Fibroblast of peridontal ligament (primary cell): ENCODE measurements around the gene EEF2KMT.
"Not testable (repeated sequence)": the region's sequence is repeated elsewhere in the genome, so short reads cannot be mapped to it uniquely, and the experiment has no call there.

ENCODE experiments used
- DNase-seq: peaks from one replicate; pipeline ENCODE4 v3.0.0-alpha.2; 2010; ENCODE audit errors: extremely low read depth

The EEF2KMT gene

DNA sequence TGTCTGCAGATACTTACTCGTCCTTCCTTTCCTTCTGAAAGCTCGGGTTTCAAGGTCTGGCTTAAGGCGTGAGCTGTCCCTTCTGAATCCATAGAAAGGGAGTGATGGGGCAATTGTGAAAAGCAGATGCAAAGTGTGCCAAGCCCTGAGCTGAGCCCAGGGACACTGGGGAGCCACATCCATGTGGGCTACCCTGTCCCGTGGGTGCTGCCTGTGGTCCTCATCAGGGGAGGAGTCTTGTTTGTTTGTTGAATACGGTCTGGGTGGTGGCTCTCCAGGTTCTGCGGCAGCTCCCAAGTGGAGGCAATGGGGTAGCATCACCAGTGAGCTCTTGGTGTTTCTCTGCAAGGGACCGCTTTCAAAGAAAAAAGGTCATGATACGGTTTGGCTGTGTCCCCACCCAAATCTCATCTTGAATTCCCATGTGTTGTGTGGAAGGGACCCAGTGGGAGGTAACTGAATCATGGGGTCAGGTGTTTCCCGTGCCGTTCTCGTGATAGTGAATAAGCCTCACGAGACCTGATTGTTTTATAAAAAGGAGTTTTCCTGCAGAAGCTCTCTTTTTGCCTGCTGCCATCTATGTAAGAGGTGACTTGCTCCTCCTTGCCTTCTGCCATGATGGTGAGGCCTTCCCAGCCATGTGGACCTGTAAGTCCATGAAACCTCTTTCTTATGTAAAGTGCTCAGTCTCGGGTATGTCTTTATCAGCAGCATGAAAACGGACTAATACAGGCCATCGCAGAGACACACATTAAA is 27.0 kb downstream of the EEF2KMT start:
- no peak for DNase-seq

GRCh38 chr16:5069854-5070253 is 27.7 kb downstream of the EEF2KMT start:
- no peak for DNase-seq

GRCh38 chr16:5069048-5069447 is 28.5 kb downstream of the EEF2KMT start:
- DNase-seq: no peak

DNA sequence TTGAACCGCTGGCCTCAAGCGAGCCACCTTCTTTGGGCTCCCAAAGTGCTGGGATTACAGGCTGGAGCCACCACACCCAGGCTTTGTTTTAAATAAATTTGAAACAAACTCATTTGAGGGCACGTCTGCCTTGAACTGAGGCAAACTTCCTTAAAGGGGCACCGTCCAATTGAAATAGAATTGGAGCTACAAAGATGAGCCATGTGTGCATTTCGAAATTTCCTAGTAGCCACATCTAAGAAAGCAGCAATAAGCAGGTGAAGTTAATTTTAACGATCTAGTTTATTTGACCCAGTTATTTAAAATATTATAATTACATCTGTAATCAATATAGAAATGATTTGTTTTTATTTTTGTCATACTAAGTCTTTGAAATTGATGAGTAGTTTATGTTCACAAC is 31.1 kb downstream of the EEF2KMT start:
- DNase-seq: no peak

DNA sequence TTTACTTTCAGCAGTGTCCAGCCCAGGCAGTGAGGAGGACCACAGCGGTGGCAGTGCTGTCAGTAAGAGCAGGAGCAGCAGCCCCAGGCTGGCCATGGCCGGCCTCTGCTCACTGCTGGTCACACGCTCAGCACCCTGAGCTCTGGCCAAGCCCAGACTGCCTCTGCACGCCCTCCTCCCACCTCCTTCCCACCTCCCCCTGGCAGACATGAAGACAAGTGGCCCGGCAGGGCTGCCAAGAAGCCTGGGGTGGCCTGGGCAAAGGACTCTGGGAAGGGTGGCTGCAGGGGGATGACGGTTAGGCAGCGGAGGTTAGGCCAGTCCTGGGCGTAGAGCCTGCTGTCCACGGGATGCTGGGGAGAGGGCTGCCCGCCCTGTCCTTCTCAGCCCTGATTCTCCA is 31.8 kb downstream of the EEF2KMT start, which contains the start of gene C16orf89:
Gene C16orf89 (minus strand): TSS at position 144 of the 400 bp plus-strand sequence. CDS start 48 bp downstream, at position 96.
- DNase-seq: no peak

DNA sequence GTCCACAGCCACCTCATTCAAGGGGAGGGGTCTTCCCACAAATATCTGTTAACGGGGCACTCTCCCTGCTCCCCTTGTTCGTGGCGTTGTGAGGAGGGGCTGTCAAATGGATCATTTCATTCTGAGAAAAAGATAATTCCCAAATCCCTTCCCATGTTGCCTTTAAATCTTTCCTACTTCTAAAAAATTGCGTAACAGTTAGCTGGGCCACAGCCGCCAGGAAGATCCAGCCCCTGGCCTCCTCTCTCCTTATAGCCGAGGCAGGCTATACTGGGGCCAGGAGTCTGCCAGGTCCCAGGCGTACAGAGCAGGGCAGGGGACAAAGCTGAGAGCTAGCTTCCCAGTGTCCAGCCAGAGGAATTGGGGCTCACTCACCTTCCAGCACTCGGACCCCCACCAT is 32.3 kb downstream of the EEF2KMT start:
- no peak for DNase-seq

GRCh38 chr16:5064915-5065314 is 32.7 kb downstream of the EEF2KMT start:
- no peak for DNase-seq

GRCh38 chr16:5062790-5063765 is 34.5 kb downstream of the EEF2KMT start:
- no peak for DNase-seq

GRCh38 chr16:5062051-5062450 is 35.5 kb downstream of the EEF2KMT start:
- no peak for DNase-seq

- DNase-seq: no peak
Observed at GRCh38 chr16:5060073-5060641, 37.4 kb downstream of the EEF2KMT start.

GRCh38 chr16:5059386-5060072 is 38.1 kb downstream of the EEF2KMT start:
- DNase-seq: no peak

GRCh38 chr16:5058476-5058875 is 39.1 kb downstream of the EEF2KMT start:
- no peak for DNase-seq

GRCh38 chr16:5056352-5056751 is 41.2 kb downstream of the EEF2KMT start:
- DNase-seq: no peak

DNA sequence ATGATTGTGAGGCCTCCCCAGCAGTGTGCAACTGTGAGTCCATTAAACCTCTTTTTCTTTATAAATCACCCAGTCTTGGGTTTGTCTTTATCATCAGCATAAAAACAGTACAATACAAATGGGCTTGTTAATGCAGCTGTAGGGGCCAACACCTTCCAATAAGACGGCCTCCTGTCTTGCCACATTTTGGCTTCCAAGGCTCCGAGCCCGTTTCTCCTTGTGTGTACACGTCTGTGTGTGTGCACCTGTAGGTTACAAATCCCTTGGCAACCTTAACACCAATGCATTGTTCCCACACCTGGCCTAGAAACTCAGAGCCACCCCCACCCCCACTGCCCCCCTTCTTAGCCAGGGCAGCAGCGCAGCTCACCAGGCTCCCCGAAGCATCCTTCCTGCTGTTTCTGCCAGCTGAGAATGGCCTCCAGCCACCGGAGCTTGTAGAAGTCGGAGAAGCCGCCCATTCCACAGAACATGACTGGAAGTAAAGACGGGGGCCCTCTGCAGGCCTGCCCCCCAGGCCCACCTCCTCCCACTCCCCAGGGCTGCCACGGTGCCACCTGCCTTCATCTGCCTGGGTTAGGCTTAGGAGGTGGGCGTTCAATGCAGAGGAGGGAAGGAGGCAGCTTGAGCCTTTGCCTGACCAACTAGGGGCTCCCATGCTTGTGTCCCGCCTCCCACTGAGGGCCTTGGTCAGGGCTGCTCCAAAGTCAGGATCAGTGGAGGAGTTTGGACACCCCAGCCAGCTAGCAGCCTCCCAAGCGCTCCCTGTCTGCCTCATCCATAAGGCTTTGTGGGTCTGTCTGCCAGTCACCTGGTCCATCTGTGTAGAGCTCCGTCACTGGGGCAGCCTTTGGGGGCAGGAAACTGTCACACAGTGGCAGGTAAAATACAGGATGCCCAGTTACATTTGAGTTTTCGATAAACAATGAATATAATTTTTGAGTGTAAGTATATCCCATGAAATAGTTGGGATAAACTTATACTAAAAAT is 42.4 kb downstream of the EEF2KMT start:
- no peak for DNase-seq

DNA sequence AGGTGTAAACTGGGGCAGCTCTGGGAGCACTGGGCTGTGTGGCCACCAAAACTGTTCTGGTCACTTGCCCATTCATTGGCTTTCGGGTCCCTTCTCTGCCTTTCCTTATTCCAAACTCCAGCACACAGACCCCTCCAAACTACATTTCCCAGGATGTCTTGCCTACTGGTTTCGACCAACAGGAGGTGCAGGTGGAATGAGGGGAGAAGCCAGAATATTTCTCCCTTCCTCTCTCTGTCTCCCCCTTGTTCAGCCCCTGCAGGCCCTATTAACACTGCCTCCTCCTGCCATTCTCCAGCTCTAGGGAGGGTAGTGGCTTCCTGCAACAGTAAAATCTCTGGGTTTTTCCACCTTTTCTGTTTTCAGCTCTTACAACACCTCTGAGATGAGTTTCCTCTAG is 50.7 kb downstream of the EEF2KMT start:
- DNase-seq: no peak

- no peak for DNase-seq
Observed at GRCh38 chr16:5045499-5046115, 52.0 kb downstream of the EEF2KMT start.

DNA sequence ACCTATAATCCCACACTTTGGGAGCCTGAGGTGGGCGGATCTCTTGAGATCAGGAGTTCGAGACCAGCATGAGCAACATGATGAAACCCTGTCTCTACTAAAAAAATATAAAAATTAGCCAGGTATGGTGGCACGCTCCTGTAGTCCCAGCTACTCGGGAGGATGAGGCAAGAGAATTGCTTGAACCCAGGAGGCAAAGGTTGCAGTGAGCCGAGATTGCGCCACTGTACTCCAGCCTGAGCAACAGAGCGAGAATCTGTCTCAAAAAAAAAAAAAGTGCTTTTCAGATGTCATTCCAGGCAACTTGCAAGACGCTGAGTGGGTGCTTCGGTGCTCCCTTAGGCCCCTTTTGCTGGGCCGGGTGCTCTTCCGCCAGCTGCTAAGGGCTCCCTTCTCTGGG is 53.0 kb downstream of the EEF2KMT start:
- not testable (repeated sequence) for DNase-seq

DNA sequence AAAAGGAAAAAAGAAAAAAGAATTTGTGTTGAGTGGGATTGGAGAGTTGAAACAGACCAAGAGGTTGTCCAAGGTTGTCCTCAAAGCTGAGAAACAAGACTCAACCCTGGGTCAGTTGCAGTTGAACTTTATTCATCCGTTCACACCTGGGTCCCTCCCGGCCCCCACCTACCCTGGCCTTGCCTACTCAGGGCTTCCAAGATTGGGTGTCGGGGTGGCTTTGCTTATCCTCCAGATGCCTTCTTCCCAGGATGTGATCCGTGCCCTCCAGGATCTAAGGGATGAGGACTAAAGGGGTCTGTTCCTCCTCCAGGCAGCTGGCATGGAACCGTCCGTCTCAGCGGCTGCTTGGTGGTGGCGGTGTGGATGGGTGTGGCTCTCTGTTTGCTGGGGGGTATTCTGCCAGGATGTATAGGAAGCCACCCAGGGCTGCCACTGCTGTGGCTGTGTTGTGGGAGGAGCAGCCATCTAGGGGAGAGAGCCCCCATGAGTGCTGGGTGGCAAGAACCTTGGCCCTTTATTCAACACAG is 53.5 kb downstream of the EEF2KMT start:
- no peak for DNase-seq

- no peak for DNase-seq
Observed at GRCh38 chr16:5042574-5043171, 54.9 kb downstream of the EEF2KMT start.
